Right lobe of liver (tissue), 4 donors: ENCODE data around the gene SESTD1.

Experiments
- CTCF ChIP-seq, 4 donors: fragments of 200-600 bp in 3 of 4; fragments of 450-650 bp in 1 of 4; IDR thresholded peaks; one replicate each; pipeline versions ENCODE4 v1.5.1 to v1.8.0; 2016 to 2022; ENCODE audit warnings: antibody characterized with exemption in 4 of 4, mild to moderate bottlenecking in 2 of 4
- POLR2A ChIP-seq: fragments of 450-650 bp; IDR thresholded peaks from one replicate; pipeline ENCODE4 v1.6.1; 2017; ENCODE audit warnings: antibody characterized with exemption, mild to moderate bottlenecking
- donor health status: DM: no; HTN: no; CAD: no.
- donor health status: DM: no; HTN: no; CAD: no.
- donor health status: DM: no; HTN: yes; CAD: no.

- TF ChIP-seq CTCF (IDR thresholded peaks at IDR 0.05) (no peak), POLR2A (no peak)
Observed at GRCh38 chr2:179307616-179308371, 43.2 kb upstream of the SESTD1 start.
